ENCODE measurements around the gene LRRC15. TPM values are rescaled to one million over a fixed set of nuclear protein-coding genes. Genes with fewer than 3 reads are reported as not detected.

LRRC15 gene
- total RNA-seq, 1 donor from 2014 or later: not detected

GRCh38 chr3:194343561-194343893 is 26.0 kb downstream of the LRRC15 start:
- no peak overlapping the region for H3K4me3 Mint-ChIP-seq (ENCODE audit: unreplicated experiment)
- peaks cover 4% of the 10 kb centered on the region for H3K27me3 Mint-ChIP-seq (ENCODE audit: unreplicated experiment)
- H3K4me1 Mint-ChIP-seq (ENCODE audit: low read depth, unreplicated experiment): peaks cover 6% of the 10 kb centered on the region
- H3K27ac Mint-ChIP-seq (ENCODE audit: unreplicated experiment): no peak overlapping the region
- DNase-seq: no peak
- TF ChIP-seq CTCF (IDR thresholded peaks at IDR 0.05; ENCODE audit: partially characterized antibody, unreplicated experiment): no peak
- peaks cover 1% of the 10 kb centered on the region for H3K9me3 Mint-ChIP-seq (ENCODE audit: unreplicated experiment)
- H3K36me3 Mint-ChIP-seq (ENCODE audit: unreplicated experiment): no peaks in the 10 kb centered on the region

- H3K27me3 Mint-ChIP-seq (ENCODE audit: unreplicated experiment): peaks cover 4% of the 10 kb centered on the region
- no peak for TF ChIP-seq CTCF (IDR thresholded peaks at IDR 0.05; ENCODE audit: partially characterized antibody, unreplicated experiment)
- peaks cover 6% of the 10 kb centered on the region for H3K4me1 Mint-ChIP-seq (ENCODE audit: low read depth, unreplicated experiment)
- H3K9me3 Mint-ChIP-seq (ENCODE audit: unreplicated experiment): peaks cover 1% of the 10 kb centered on the region
- H3K27ac Mint-ChIP-seq (ENCODE audit: unreplicated experiment): no peak overlapping the region
- DNase-seq: no peak
- H3K4me3 Mint-ChIP-seq (ENCODE audit: unreplicated experiment): no peak overlapping the region
- no peaks in the 10 kb centered on the region for H3K36me3 Mint-ChIP-seq (ENCODE audit: unreplicated experiment)
Observed at GRCh38 chr3:194342861-194343560, 26.5 kb downstream of the LRRC15 start.

GRCh38 chr3:194340757-194341400 is 28.7 kb downstream of the LRRC15 start:
- H3K36me3 Mint-ChIP-seq (ENCODE audit: unreplicated experiment): no peaks in the 10 kb centered on the region
- no peak for TF ChIP-seq CTCF (IDR thresholded peaks at IDR 0.05; ENCODE audit: partially characterized antibody, unreplicated experiment)
- peaks cover 10% of the 10 kb centered on the region for H3K4me1 Mint-ChIP-seq (ENCODE audit: low read depth, unreplicated experiment)
- peaks cover 4% of the 10 kb centered on the region for H3K27me3 Mint-ChIP-seq (ENCODE audit: unreplicated experiment)
- no peak for DNase-seq
- peaks cover 1% of the 10 kb centered on the region for H3K9me3 Mint-ChIP-seq (ENCODE audit: unreplicated experiment)
- no peak overlapping the region for H3K27ac Mint-ChIP-seq (ENCODE audit: unreplicated experiment)
- H3K4me3 Mint-ChIP-seq (ENCODE audit: unreplicated experiment): no peak overlapping the region

- Mint-ChIP-seq H3K36me3 (ENCODE audit: unreplicated experiment) (no peaks in the 10 kb centered on the region), H3K9me3 (ENCODE audit: unreplicated experiment) (peaks cover 1% of the 10 kb centered on the region), H3K27me3 (ENCODE audit: unreplicated experiment) (peaks cover 4% of the 10 kb centered on the region), H3K4me3 (ENCODE audit: unreplicated experiment) (no peak overlapping the region), H3K27ac (ENCODE audit: unreplicated experiment) (no peak overlapping the region), H3K4me1 (ENCODE audit: low read depth, unreplicated experiment) (peaks cover 10% of the 10 kb centered on the region)
- TF ChIP-seq CTCF (IDR thresholded peaks at IDR 0.05; ENCODE audit: partially characterized antibody, unreplicated experiment): no peak
- DNase-seq: no peak
Observed at GRCh38 chr3:194339840-194340239, 29.7 kb downstream of the LRRC15 start.

- no peak for DNase-seq
- Mint-ChIP-seq H3K9me3 (ENCODE audit: unreplicated experiment) (peaks cover 1% of the 10 kb centered on the region), H3K4me3 (ENCODE audit: unreplicated experiment) (no peak overlapping the region), H3K36me3 (ENCODE audit: unreplicated experiment) (no peaks in the 10 kb centered on the region), H3K4me1 (ENCODE audit: low read depth, unreplicated experiment) (peaks cover 10% of the 10 kb centered on the region), H3K27ac (ENCODE audit: unreplicated experiment) (no peak overlapping the region), H3K27me3 (ENCODE audit: unreplicated experiment) (peaks cover 4% of the 10 kb centered on the region)
- no peak for TF ChIP-seq CTCF (IDR thresholded peaks at IDR 0.05; ENCODE audit: partially characterized antibody, unreplicated experiment)
Observed at GRCh38 chr3:194339356-194339755, 30.2 kb downstream of the LRRC15 start.
